ENCODE results near the gene TBKBP1.

TBKBP1 gene

GRCh38 chr17:47644324-47644723 is 49.6 kb upstream of the TBKBP1 start:
- POLR2A ChIA-PET: interaction anchor here (0.6 to 0.7 kb wide), 3 partner anchors 87 to 841 kb away, joined by 3 to 8 read pairs (median 4); no protein-coding TSS in a partner anchor
- no peak for TF ChIP-seq ZBTB8A (tag by site-specific recombination; IDR thresholded peaks at IDR 0.05)
- no peak for TF ChIP-seq ZNF701 (tag by site-specific recombination; IDR thresholded peaks at IDR 0.05)
- TF ChIP-seq ZNF670 (tag by site-specific recombination; IDR thresholded peaks at IDR 0.05; ENCODE audit: low read depth): no peak
- TF ChIP-seq ZNF639 (tag by site-specific recombination; IDR thresholded peaks at IDR 0.05): no peak
- no peak for TF ChIP-seq ZNF114 (tag by site-specific recombination; IDR thresholded peaks at IDR 0.05)
- TF ChIP-seq, protein P1, sequence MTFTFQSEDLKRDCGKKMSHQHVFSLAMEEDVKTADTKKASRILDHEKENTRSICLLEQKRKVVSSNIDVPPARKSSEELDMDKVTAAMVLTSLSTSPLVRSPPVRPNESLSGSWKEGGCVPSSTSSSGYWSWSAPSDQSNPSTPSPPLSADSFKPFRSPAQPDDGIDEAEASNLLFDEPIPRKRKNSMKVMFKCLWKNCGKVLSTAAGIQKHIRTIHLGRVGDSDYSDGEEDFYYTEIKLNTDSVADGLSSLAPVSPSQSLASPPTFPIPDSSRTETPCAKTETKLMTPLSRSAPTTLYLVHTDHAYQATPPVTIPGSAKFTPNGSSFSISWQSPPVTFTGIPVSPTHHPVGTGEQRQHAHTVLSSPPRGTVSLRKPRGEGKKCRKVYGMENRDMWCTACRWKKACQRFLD (tag by site-specific recombination; IDR thresholded peaks at IDR 0.05): no peak
- TF ChIP-seq ZNF175 (tag by site-specific recombination; IDR thresholded peaks at IDR 0.05): no peak
- TF ChIP-seq ZNF324 (tag by site-specific recombination; IDR thresholded peaks at IDR 0.05): no peak
- TF ChIP-seq, protein P2, sequence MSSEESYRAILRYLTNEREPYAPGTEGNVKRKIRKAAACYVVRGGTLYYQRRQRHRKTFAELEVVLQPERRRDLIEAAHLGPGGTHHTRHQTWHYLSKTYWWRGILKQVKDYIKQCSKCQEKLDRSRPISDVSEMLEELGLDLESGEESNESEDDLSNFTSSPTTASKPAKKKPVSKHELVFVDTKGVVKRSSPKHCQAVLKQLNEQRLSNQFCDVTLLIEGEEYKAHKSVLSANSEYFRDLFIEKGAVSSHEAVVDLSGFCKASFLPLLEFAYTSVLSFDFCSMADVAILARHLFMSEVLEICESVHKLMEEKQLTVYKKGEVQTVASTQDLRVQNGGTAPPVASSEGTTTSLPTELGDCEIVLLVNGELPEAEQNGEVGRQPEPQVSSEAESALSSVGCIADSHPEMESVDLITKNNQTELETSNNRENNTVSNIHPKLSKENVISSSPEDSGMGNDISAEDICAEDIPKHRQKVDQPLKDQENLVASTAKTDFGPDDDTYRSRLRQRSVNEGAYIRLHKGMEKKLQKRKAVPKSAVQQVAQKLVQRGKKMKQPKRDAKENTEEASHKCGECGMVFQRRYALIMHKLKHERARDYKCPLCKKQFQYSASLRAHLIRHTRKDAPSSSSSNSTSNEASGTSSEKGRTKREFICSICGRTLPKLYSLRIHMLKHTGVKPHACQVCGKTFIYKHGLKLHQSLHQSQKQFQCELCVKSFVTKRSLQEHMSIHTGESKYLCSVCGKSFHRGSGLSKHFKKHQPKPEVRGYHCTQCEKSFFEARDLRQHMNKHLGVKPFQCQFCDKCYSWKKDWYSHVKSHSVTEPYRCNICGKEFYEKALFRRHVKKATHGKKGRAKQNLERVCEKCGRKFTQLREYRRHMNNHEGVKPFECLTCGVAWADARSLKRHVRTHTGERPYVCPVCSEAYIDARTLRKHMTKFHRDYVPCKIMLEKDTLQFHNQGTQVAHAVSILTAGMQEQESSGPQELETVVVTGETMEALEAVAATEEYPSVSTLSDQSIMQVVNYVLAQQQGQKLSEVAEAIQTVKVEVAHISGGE (tag by site-specific recombination; conservative IDR thresholded peaks at IDR 0.05; ENCODE audit: low read depth): no peak
- Histone ChIP-seq H3K4me1 (ENCODE audit: control insufficient read depth, insufficient read depth, low read length) (peaks cover 4% of the 10 kb centered on the region; the same call in 1 of the 2 replicates), H3K27ac (ENCODE audit: extremely low read depth, low read depth, low read length) (no peak overlapping the region), H3K9me3 (ENCODE audit: control insufficient read depth, insufficient read depth, low read depth, low read length) (no peaks in the 10 kb centered on the region), H3K4me3 (ENCODE audit: low read depth, low read length) (no peak overlapping the region), H3K36me3 (ENCODE audit: control insufficient read depth in 2 of 2, insufficient read depth in 1 of 2, low read length in 2 of 2) (no peaks in the 10 kb centered on the region; a peak in 1 of 3 replicates)
- CTCF ChIA-PET: interaction anchor here (0.6 to 0.8 kb wide), 3 partner anchors 19 to 415 kb away, joined by 3 to 6 read pairs (median 4); no protein-coding TSS in a partner anchor

DNA sequence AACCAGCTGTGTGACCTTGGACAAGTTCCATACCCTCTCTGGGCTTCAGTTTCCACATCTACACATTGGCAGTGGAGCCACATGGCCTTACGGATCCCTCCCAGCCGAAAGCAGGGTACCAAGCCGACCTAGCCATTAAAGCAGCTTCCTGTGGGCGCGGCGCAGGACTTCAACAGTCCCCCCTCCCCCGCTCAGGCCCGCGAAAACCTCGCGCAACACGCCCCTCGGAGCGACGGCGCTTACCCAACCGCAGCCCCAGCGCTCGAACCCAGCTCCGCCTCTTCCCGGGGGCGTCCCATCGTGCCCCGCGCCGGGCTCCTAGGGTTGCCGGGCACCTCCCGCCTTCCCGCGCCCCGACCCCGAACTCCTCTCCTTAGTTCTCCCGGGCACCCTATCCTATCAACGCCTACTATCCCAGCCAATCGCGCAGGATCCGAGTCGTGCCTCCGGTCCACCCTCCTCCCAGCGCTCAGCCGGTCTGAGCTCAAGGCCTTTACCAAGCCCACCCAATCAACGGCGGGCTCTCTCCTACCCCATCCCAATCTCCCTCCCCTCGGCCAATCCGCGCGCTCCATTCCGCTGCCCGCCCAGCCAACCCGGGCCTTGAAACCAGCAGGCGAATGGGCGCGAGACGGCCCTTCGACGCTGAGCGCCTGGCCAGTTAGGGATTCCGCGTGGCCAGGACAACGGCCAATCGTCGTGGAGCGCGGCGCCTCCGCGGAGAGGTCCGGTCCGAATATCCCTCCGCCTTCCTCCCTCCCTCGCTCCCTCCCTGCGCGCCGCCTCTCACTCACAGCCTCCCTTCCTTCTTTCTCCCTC is 44.6 kb upstream of the TBKBP1 start, which contains the start of gene KPNB1:
KPNB1 (plus strand) TSS at position 767 of the 819 bp plus-strand sequence. CDS start 326 bp downstream, outside the sequence.
- CTCF ChIA-PET: interaction anchor here (0.6 to 2.7 kb wide), 7 partner anchors 8 to 155 kb away, joined by 3 to 8 read pairs (median 4); no protein-coding TSS in a partner anchor
- no peak for TF ChIP-seq ZNF530 (tag by site-specific recombination; IDR thresholded peaks at IDR 0.05; ENCODE audit: low read depth)
- no peak for TF ChIP-seq ZNF571 (tag by site-specific recombination; IDR thresholded peaks at IDR 0.05)
- 0 out of 2 replicates have a peak, but pooled peaks have one; percentile 21 for TF ChIP-seq ZNF223 (tag by site-specific recombination; IDR thresholded peaks at IDR 0.05)
- TF ChIP-seq GLI4 (tag by site-specific recombination; IDR thresholded peaks at IDR 0.05): peak; percentile 97
- TF ChIP-seq MZF1 (tag by site-specific recombination; IDR thresholded peaks at IDR 0.05; ENCODE audit: borderline replicate concordance): no peak; the same call in 1 of the 2 replicates
- TF ChIP-seq, protein P1 (tag by site-specific recombination; IDR thresholded peaks at IDR 0.05): no peak
- TF ChIP-seq ZNF501 (tag by site-specific recombination; IDR thresholded peaks at IDR 0.05): peak; percentile 91
- no peak for TF ChIP-seq ZNF239 (tag by site-specific recombination; IDR thresholded peaks at IDR 0.05)
- TF ChIP-seq YY1 (tag by site-specific recombination; IDR thresholded peaks at IDR 0.05): peak; percentile 70; the same call in 1 of the 2 replicates
- TF ChIP-seq ZNF169 (tag by site-specific recombination; IDR thresholded peaks at IDR 0.05): no peak
- TF ChIP-seq ZNF280C (tag by site-specific recombination; IDR thresholded peaks at IDR 0.05): no peak
- no peak for TF ChIP-seq ZNF596 (tag by site-specific recombination; IDR thresholded peaks at IDR 0.05)
- TF ChIP-seq ZBTB7A (tag by site-specific recombination; IDR thresholded peaks at IDR 0.05; ENCODE audit: low read depth): peak; percentile 98; the same call in 1 of the 2 replicates
- TF ChIP-seq, protein P3, sequence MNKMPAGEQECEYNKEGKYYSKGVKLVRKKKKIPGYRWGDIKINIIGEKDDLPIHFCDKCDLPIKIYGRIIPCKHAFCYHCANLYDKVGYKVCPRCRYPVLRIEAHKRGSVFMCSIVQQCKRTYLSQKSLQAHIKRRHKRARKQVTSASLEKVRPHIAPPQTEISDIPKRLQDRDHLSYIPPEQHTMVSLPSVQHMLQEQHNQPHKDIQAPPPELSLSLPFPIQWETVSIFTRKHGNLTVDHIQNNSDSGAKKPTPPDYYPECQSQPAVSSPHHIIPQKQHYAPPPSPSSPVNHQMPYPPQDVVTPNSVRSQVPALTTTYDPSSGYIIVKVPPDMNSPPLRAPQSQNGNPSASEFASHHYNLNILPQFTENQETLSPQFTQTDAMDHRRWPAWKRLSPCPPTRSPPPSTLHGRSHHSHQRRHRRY (tag by site-specific recombination; IDR thresholded peaks at IDR 0.05): no peak
- peak; percentile 77 for TF ChIP-seq ZBTB21 (tag by site-specific recombination; IDR thresholded peaks at IDR 0.05)

More for the DNA sequence above, 44.6 kb upstream of the TBKBP1 start, which contains the start of gene KPNB1:
- POLR2A ChIA-PET: interaction anchor here (0.6 to 3.6 kb wide), 38 partner anchors 9 to 1307 kb away, joined by 3 to 48 read pairs (median 6); partner anchors contain the start of genes CDC27, CDK5RAP3, EFCAB13 and LRRC46
- Histone ChIP-seq H3K36me3 (ENCODE audit: control insufficient read depth in 2 of 2, insufficient read depth in 1 of 2, low read length in 2 of 2) (peaks cover 34 to 37% of the 10 kb centered on the region in 2 experiments), H3K9me3 (ENCODE audit: control insufficient read depth, insufficient read depth, low read depth, low read length) (no peaks in the 10 kb centered on the region), H3K4me3 (ENCODE audit: low read depth, low read length) (peak within 1 kb of the TSS; percentile 76), H3K4me1 (ENCODE audit: control insufficient read depth, insufficient read depth, low read length) (peaks cover 12% of the 10 kb centered on the region), H3K27ac (ENCODE audit: extremely low read depth, low read depth, low read length) (peak within 1 kb of the TSS; percentile 95)
